Stimulated activated CD4-positive, alpha-beta T cell treated with anti-CD3 and anti-CD28 coated beads, Interleukin-15, amount 100 ng/mL, for 24 hours (primary cell): Measurements from ENCODE around the gene GSTK1.
"Not testable (repeated sequence)": the region's sequence is repeated elsewhere in the genome, so short reads cannot be mapped to it uniquely, and the experiment has no call there.

Experiments used
- DNase-seq: peaks from one replicate; pipeline ENCODE4 v3.0.0-alpha.2; 2020

GSTK1 gene

DNA sequence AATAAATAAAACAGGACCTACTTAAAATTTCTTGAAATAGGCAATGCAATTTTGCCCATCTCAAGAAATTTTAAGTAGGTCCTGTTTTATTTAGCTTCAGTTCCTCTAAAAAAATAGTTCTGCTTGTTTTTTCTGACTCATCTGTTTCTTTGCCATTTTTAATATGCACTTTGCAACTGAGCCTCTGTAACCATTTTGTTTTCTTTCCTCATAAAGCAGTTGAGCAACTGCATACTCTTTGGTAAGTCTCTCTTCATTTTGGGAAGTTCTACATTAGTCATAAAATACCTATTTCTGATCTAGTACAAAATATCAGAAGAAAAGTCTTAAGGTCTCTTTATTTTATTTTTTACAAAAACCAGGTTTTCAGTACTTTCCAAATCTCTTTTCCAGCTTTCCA lies 23.4 kb upstream of the GSTK1 start:
- DNase-seq: no peak

DNA sequence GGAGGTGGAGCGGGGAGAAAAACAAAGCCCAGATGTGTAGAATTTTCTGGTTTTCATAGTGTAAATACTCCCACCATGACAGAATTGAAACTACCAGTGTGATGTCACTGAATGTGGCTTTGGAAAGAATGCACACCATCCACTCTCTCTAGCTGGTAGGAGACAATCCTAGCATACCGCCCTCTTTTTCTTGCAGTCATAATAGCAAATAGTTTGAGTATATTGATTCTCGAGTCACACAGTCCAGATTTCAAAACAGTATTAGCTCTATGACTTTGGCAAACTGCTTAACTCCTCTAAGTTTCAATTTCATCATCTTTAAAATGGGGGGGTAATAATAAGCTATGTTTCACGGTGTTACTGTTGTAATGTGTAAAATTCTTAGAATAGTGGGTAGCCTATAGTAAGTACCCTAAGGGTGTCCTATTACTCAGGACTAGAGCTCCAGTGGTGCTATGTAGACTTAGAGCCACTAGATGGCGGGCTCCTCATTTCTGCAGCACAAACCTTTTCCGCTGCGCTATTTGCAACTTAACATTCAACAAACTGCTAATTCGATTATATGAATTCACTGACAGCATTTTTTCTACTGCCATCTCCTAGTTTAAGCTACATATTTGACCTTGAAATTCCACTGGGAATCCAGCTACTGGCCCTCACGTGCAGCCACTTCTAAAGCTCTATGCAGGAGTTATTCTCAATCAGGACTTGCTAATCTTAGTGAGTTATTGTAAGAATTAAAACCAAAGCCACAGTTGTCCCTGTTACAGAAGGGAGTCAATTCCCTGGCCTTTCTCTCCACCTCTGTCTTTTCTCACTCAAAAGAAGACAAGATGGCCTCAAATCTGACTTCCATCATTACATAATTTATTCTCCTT lies 22.7 kb upstream of the GSTK1 start:
- DNase-seq: peak; percentile 71

DNA sequence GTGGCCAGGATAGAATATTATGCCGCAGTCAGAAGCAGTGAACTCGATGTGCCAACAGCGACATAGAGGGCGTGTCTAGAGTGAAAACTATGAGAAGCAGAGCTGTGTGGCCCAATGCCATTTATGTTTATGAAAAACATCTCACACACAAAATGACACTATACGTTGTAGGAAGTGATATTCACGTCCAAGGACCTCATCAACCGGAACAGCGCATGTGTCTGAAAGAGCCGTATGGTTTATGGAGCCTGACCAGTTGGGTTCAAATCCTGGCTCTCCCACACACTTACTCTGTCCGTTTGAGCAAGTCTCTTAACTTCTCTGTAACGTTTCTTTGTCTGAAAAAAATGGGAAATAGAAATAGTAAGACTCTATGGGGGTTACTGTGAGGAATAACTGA lies 20.9 kb upstream of the GSTK1 start:
- DNase-seq: no peak

DNA sequence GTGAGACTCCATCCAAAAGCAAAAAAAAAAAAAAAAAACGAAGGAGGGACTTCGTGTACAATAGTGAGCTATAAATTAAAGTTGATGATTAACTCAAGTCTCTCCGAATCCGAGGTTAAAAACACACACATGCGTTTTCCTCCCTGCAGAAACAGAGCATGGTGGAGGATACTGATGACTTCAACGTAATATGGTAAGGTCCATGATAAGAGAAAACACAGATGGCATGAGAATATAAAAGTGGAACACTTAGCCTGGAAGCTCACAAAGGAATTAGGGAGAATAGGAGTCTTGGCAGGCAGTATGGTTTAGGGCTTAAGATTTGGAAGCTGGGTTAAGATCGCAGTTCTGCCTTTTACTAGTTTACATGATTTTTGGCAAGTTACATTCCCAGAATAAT lies 20.1 kb upstream of the GSTK1 start:
- no peak for DNase-seq

DNA sequence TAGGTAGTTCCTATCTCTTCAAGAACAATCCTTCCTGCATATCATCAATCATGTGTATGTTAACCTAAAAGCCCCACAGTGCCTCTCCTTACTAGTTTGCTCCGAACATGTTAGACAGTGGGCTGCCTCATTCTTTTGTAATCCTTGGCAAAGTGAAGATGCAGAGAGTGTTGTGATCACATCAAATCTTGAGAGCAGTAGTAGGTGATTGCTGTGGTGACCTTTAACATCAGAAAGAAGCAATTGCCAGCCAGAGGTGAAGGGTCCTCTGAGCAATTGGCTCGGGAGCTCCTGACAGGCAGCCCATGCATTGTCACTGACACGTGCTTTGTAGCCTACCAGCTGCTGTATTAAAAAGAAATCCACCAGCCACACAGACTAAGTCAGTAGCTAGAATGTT lies 19.6 kb upstream of the GSTK1 start:
- DNase-seq: no peak

DNA sequence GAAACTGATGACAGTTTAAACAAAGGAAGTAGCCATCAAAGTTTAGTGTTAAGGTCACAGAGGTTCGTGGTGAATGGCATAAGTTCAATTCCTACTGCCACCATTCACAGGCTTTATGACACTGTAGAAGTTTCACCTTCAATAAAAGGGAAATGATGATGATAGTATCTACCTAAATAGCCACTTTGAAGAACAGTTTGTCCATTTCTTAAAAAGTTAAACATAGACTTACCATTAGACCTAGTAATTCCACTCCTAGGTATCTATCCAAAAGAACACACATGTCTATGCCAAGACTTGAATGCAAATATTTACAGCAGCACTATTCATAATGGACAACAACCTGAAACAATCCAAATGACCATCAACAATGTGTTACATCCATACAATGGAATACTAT lies 18.9 kb upstream of the GSTK1 start:
- DNase-seq: no peak

DNA sequence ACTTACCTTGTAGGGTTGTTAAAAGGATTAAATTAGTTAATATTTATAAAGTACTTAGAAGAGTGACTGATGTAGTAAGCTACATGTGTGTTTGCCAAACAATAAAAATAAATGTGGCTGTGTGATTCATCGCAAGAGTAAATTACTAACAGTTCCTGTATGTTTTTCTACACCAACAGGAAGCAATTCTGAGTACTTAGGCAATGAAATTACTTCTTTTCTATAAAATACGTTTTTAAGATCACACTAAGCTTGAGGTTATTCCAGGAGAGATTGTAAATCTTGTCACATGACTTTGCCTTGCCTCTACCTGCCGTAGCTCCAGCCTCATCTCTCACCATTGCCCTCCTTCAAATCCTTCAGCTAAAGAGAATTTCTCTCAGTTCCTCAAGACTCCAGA lies 18.1 kb upstream of the GSTK1 start:
- DNase-seq: no peak

DNA sequence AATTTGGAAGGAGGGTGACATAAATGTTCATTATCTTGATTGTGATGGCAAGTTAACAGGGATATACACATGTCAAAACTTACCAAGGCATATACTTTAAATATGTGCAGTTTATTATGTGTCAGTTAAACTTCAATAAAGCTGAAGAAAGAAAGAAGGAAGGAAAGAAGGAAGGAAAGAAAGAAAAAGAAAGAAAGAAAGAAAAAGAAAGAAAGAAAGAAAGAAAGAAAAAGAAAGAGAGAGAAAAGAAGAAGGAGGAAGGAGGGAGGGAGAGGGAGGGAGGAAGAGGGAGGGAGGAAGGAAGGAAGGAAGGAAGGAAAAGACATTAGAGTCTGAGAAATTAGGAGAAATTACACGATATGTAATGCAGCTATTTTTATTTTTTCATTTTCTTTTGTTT lies 15.9 kb upstream of the GSTK1 start:
- no peak for DNase-seq

DNA sequence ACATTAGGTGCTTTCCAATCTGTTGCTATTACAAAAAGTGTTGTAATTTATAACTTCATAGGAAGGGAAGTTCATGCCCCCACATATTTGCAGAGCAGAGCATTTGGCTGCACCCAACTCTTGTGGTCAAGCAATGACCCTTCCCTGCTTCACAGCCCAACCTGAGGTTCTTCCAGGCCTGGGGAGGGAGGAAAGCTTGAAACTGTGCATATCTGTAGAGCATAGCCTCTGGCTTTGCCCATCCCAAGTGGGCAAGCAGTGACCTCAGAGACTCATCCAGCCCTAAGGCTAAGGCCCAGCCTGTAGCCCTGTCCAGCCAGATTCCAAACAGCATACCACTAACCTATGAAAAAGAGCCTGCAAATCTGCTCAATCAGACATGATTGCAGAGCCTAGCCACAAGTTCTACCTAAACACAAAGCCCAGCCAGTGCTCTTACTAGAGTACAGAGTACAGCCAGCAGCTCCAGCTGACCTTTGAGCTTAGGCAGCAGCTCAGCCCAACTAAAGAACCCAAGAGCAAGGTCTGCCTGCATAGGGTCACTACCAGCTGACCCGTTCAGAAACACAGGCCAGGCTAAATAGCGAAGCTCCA lies 14.4 kb upstream of the GSTK1 start:
- no peak for DNase-seq

DNA sequence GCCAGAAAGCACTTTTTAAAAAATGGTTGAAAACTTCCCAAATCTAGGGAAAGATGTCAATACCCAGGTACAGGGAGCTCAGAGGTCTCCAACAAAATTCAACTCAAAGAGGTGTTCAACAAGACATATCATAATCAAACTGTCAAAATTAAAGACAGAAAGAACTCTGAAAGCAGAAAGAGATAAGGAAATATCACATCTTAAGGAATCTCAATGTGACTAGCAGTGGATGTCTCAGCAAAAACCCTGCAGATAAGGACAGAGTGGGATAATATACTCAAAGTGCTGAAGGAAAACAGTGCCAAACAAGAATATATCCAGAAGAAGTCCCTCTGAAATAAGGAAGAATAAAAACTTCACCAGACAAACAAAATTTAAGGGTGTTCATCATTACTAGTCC lies 13.0 kb upstream of the GSTK1 start:
- no peak for DNase-seq

DNA sequence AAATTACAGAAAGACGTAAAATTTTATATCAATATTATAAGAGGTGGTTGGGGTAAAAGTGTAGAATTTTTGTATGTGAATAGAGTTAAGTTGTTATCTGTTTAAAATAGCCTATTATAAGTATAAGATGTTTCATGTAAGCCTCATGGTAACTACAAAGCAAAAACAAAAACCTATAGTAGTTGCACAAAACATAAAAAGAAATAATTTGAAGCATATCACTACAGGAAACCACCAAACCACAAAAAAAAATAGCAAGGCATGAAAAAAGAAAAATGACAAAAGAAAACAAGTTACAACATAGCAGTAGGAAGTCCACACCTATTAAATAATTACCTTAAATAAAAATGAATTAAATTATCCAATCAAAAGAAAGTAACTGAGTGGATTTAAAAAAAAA lies 12.4 kb upstream of the GSTK1 start:
- no peak for DNase-seq

DNA sequence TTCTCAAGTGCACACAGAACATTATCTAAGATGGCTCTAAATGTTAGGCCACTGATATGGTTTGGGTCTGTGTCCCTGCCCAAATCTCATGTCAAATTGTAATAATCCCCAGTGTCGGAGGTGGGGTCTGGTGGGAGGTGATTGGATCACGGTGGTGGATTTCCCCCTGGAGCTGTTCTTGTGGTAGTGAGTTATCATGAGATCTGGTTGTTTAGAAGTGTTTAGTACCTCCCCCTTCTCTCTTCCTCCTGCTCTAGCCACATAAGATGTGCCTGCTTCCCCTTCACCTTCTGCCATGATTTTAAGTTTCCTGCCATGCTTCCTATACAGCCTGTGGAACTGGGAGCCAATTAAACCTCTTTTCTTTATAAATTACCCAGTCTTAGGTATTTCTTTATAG lies 11.2 kb upstream of the GSTK1 start:
- DNase-seq: no peak

DNA sequence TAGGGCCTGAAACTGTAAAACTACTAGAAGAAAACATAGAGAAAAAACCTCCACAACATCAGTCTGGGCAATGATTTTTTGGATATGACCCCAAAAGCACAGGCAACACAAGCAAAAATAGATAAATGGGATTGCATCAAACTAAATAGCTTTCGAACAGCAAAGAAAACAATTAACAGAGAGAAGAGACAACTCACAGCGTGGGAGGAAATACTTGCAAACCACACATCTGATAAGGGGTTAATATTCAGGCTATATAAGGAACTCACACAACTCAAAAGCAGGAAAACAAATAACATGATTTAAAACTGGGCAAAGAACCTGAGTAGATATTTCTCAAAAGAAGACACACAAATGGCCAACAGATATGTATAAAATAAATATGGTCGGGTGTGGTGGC lies 7.7 kb upstream of the GSTK1 start:
- DNase-seq: no peak

DNA sequence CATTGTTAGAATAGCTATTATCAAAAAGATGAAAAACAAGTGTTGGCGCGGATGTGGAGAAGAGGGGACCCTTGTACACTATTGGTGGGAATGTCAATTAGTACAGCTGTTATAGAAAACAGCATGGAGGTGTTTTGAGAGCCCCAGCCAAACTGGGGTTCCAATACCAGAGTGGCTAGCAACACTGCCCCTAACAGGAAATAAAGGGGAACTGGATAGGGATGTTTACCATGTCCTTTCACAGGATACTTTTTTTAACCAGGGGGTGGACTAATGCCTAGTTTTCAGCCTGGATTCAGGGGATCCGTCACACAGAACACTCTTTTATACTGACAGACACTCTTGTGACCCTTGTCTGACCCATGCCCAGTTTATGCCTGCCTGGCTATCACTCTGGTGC lies 6.9 kb upstream of the GSTK1 start:
- no peak for DNase-seq

DNA sequence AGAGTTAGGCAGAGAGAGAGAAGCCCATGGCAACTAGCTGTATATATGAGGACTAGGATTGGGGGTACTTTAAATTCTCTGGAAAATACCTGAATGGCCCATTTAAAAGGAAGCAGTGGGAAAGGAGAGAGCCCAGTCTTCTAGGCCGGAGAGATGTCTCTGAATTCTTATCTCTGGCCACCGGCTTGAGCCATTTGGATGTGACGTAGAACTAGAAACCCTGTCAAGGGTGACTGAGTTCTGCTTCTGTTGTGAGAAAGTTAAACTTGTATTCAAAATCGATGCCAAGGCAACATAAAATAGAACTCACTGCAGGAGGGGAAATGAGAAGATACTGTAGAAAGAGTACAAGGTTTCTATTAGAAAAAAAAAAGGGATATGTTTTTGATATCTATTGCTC lies 6.3 kb upstream of the GSTK1 start:
- no peak for DNase-seq

DNA sequence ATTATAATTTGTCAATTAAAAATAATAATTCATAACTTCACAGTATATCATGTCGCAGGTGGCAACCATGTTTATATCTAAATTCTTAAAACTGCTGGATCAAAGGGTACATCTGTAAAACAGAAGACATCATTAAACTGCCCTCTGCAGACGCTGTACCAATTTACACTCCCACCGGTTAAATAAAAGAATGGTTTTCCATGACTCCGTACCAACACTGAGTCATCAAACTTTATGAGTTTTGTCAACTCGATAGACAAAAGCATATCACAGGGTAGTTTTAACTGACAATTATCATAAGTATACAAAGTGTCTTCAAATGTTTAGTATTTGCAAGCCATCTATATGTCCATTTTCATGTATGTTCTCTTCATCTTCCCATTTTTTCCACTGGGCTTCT lies 5.7 kb upstream of the GSTK1 start:
- no peak for DNase-seq

DNA sequence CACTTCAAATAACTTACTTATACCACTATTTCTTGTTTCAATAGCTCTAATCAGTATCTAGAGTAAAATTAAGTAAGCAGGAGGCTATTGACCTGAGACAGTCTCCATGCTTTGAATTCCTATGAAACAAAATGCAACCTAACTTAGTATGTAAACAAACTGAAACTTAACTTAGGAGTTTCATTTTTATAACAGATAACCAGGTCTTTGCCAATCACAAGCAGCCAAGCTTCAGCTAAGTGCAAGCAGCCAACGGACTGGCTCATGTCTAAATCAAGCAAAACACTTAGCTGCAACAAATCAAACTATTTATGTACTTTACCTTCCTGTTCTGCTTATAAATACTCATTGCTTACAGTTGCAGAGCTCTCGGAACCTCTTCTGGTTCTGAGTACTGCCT lies 4.4 kb upstream of the GSTK1 start:
- DNase-seq: no peak

DNA sequence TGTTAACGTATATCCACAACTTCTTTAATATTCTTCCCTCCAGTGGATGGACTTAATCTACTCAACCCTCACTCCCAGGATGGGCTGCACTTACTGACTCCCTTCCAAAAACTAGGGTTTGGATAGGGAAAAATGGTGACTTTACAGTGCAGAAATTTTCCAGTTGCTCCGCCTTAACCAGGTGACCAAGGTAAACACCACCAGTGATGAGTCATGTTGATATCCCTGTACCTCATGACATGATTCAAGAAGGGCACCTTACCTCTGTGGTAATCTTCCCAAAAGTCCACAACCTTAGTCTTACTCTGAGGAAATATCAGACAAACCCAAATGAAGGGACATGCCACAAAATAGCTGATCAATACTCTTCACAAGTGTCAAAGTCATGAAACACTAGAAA lies 3.5 kb upstream of the GSTK1 start:
- DNase-seq: no peak

DNA sequence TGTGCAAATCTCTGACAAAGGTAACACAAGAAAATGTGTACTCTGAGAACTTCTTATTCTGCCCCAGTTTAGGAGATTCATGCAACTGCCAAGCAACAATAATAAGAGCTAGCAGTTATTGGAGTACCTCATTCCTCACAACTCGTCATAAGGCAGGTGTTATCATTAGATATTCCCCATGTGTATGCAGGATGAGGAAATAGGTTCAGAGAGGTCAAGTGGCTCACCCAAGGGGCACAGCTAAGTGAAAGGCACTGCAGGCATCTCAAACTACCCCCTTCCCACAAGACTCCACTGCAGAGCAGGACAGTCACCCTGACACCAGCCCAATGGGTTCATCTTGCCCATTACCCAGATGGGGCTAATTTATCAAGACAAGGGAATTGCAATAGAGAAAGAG lies 1.3 kb upstream of the GSTK1 start:
- no peak for DNase-seq

DNA sequence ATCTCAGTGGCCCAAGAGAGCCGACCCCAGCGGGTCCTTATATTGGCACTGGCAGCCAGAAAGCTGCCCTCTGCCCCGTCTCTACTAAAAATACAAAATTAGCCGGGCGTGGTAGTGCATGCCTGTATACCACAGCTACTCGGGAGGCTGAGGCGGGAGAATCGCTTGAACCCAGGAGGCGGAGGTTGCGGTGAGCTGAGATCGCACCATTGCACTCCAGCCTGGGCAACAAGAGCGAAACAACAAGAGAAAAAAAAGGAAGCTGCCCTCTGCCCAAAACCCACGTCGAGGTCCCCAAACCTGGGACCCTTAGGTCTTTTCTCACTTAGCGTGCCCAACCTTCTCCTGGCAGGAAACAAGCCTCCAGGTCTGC lies 941 bp downstream of the GSTK1 start:
- not testable (repeated sequence) for DNase-seq

DNA sequence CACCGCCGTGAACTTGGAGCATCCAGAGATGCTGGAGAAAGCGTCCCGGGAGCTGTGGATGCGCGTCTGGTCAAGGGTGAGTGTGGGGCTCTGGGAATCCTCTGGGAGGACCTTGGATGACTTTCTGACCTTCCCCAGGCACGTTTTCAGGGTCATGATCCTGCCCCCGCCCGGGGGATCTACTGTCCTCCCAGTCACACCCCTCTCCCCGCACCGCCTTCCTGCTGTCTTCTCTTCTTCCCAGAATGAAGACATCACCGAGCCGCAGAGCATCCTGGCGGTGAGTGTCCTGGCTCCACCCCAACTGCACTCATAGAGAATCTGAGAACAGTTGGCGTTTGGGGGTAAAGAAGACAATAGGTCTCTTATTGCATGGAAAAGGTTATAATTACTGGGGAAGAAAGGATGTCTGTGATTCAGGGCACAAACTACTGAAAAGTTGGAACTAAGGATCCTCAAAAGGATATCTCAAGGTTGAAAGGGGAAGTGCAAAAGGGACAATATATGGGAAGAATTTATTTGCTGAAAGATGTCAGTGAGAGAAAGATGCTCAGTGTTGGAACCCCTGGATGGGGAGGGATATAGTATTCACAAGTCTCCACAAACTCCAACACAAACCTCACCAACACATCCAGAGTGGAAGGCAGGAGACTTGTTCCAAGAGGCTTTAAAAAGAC lies 1.9 kb downstream of the GSTK1 start:
- peak; percentile 22 for DNase-seq

DNA sequence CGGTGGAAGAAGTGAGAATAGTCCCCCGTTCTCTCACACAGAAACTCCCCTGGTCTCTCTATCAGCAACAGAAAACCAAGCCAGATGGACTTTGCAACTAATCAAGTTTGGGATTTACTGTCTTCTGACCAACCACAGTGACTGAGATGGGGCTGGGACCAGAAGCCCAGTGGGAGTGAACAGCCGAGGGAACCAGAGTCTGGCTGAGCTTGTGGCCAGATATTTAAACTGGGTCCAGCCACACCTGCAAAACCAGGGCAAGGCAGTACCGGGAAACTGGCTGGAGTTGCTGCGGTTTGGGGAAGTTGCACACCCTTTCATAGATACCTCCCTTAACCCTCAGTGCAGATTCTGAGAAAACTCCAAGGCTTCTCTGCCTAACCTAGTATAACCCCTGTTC lies 6.0 kb downstream of the GSTK1 start:
- no peak for DNase-seq

DNA sequence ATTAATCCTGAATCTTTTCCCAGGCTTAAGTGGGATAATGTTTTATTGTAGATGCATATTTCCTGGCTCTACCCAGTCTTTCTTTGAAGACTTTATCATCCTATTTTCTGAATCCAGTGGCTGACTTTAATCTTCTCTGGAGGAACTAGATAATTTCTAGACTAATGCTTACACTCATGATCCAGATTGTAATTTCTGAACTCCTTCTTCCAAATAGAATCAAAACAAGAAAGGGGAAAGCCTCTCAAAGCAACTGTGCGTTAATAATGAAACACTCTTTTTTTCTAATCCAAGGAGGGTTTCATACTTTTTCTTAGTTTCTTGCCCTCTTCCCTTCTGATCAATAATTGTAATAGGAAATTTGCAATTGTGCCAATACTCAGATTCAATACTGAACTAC lies 8.0 kb downstream of the GSTK1 start:
- no peak for DNase-seq

DNA sequence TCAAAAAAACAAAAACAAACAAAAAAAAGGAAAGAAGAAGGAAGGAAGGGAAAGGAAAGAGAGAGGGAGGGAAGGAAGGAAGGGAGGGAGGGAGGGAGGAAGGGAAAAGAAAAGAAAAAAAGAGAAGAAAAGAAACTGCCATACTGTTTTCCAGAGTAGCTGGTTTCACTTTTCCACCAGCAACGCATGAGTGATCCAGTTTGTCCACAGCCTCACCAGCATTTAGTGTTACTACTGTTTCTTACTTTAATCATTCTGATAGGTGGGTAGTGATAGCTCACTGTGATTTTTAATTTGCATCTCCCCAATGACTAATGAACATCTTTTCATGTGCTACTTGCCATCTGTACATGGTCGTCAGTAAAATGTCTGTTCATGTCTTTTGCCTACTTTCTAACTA lies 9.6 kb downstream of the GSTK1 start:
- DNase-seq: no peak
